A673 (cell line): ENCODE measurements around the gene DTWD2. TPM values are rescaled to one million over a fixed set of nuclear protein-coding genes. Genes with fewer than 3 reads are reported as not detected.
"Not testable (repeated sequence)": the region's sequence is repeated elsewhere in the genome, so short reads cannot be mapped to it uniquely, and the experiment has no call there.

Experiments
- BruUV-seq: library from RNA; stranded (reverse); fragments of 400-500 nt; replicated peaks from 2 replicates; lab custom pipeline; 2021; lab: Mats Ljungman, UMichigan
- CTCF ChIA-PET: fragments of 300-600 bp; sonication (Branson Sonifier 250); formaldehyde crosslinking; loops from one replicate; lab custom pipeline; 2022; ENCODE audit warnings: antibody characterized with exemption; lab: Charles Lee
- POLR2A ChIA-PET: fragments of 300-600 bp; sonication (Branson Sonifier 250); formaldehyde crosslinking; loops from one replicate; lab custom pipeline; 2022; ENCODE audit warnings: antibody characterized with exemption; ENCODE audit not compliant: low non-redundant PET; lab: Charles Lee
- DNase-seq: peaks from one replicate; pipeline ENCODE4 v3.0.0-alpha.2; 2015; ENCODE audit warnings: low spot score
- H3K27ac ChIP-seq: fragments of 200-600 bp; sonication (generic); 2 replicates; pipeline ENCODE4 v1.5.1; 2016; ENCODE audit warnings: mixed run types, low read depth, mild to moderate bottlenecking, mixed read lengths, antibody characterized with exemption, low read length; ENCODE audit not compliant: poor library complexity, severe bottlenecking
- H3K27me3 ChIP-seq: fragments of 200-600 bp; sonication (generic); replicated peaks from 2 replicates; pipeline ENCODE4 v1.6.1; 2017; ENCODE audit warnings: mixed run types, low read depth, mild to moderate bottlenecking, mixed read lengths, antibody characterized with exemption, low read length; ENCODE audit not compliant: insufficient read depth, poor library complexity
- H3K36me3 ChIP-seq: fragments of 200-600 bp; sonication (generic); 2 replicates; pipeline ENCODE4 v1.6.1; 2016; ENCODE audit warnings: mixed run types, mild to moderate bottlenecking, mixed read lengths, antibody characterized with exemption, low read length; ENCODE audit not compliant: insufficient read depth, poor library complexity, severe bottlenecking
- H3K4me1 ChIP-seq: fragments of 200-600 bp; sonication (generic); 2 replicates; pipeline ENCODE4 v1.6.1; 2017; ENCODE audit warnings: mixed run types, mild to moderate bottlenecking, mixed read lengths, antibody characterized with exemption, low read length; ENCODE audit not compliant: insufficient read depth, poor library complexity, severe bottlenecking
- H3K4me3 ChIP-seq: fragments of 200-600 bp; sonication (generic); 2 replicates; pipeline ENCODE4 v1.5.1; 2016; ENCODE audit warnings: low read depth, mixed run types, mild to moderate bottlenecking, mixed read lengths, low read length; ENCODE audit not compliant: poor library complexity, severe bottlenecking
- H3K9me3 ChIP-seq: fragments of 200-600 bp; sonication (generic); 2 replicates; pipeline ENCODE4 v1.6.1; 2016; ENCODE audit warnings: mixed run types, low read depth, mild to moderate bottlenecking, mixed read lengths, antibody characterized with exemption, low read length; ENCODE audit not compliant: poor library complexity, severe bottlenecking
- EZH2 ChIP-seq: fragments of 200-600 bp; sonication (generic); IDR thresholded peaks from 2 replicates; pipeline ENCODE4 v1.6.1; 2017; ENCODE audit warnings: borderline replicate concordance, low read depth, mild to moderate bottlenecking, mixed read lengths, antibody characterized with exemption, low read length; ENCODE audit not compliant: poor library complexity, severe bottlenecking
- intact Hi-C: fragments of 100-400 bp; cut with micrococcal nuclease; formaldehyde crosslinking; loops from one replicate; pipeline ENCODE4 v1.10.0; 2022; ENCODE audit not compliant: unreplicated experiment
- total RNA-seq: library from RNA; stranded (reverse); gene quantifications from 2 replicates; pipeline ENCODE4 v1.2.3, GENCODE V29; 2021
- TF ChIP-seq, protein P1 (sequence below): fragments of 300-800, 200-600 bp; sonication (generic); conservative IDR thresholded peaks from 2 replicates; pipeline ENCODE4 v1.5.1; 2017; ENCODE audit warnings: low read depth, mild to moderate bottlenecking, antibody characterized with exemption, low read length, moderate library complexity, mixed read lengths

The DTWD2 gene
- total RNA-seq, 1 experiment from 2014 or later: 12.1 TPM

DNA sequence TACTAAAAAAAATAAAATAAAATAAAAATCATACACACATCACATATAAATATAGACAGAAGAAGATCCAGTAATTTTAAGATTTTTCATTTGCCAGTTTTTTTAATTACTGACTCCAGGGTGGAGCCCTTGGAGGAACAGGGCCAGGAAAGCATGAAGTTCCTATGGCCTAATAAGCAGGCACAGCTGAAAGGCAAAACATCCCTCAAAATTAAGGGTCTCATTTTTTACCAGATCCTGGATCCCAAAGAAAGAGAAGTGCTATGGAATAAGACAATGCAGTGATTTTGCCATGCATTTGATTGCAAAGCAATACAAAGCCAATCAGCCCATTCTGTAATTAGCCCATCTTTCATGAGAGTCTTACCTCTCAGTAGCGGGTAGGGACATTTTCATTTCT, 11.3 kb upstream of the DTWD2 start:
- ChIA-PET POLR2A (no interaction called here), CTCF (no interaction called here)
- Histone ChIP-seq H3K4me1 (no peaks in the 10 kb centered on the region), H3K9me3 (peaks cover 13% of the 10 kb centered on the region), H3K27me3 (no peaks in the 10 kb centered on the region), H3K4me3 (no peak overlapping the region), H3K27ac (no peak overlapping the region), H3K36me3 (no peaks in the 10 kb centered on the region)
- intact Hi-C loops: no loop called here
- TF ChIP-seq, protein P1, sequence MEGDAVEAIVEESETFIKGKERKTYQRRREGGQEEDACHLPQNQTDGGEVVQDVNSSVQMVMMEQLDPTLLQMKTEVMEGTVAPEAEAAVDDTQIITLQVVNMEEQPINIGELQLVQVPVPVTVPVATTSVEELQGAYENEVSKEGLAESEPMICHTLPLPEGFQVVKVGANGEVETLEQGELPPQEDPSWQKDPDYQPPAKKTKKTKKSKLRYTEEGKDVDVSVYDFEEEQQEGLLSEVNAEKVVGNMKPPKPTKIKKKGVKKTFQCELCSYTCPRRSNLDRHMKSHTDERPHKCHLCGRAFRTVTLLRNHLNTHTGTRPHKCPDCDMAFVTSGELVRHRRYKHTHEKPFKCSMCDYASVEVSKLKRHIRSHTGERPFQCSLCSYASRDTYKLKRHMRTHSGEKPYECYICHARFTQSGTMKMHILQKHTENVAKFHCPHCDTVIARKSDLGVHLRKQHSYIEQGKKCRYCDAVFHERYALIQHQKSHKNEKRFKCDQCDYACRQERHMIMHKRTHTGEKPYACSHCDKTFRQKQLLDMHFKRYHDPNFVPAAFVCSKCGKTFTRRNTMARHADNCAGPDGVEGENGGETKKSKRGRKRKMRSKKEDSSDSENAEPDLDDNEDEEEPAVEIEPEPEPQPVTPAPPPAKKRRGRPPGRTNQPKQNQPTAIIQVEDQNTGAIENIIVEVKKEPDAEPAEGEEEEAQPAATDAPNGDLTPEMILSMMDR: no peak
- no peak for TF ChIP-seq EZH2
- no TSS peak for BruUV-seq
- no peak for DNase-seq

DNA sequence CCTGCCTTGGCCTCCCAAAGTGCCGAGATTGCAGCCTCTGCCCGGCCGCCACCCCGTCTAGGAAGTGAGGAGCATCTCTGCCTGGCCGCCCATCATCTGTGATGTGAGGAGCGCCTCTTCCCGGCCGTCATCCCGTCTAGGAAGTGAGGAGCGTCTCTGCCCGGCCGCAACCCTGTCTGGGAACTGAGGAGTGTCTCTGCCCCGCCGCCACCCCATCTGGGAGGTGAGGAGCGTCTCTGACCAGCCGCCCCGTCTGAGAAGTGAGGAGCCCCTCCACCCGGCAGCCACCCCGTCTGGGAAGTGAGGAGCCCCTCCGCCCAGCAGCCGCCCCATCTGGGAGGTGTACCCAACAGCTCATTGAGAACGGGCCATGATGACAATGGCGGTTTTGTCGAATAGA, 10.5 kb upstream of the DTWD2 start:
- H3K9me3 ChIP-seq: peaks cover 13% of the 10 kb centered on the region
- BruUV-seq, H3K4me3 ChIP-seq, H3K36me3 ChIP-seq, H3K4me1 ChIP-seq, POLR2A ChIA-PET, CTCF ChIA-PET, H3K27ac ChIP-seq, DNase-seq, H3K27me3 ChIP-seq, intact Hi-C loops: not testable (repeated sequence)

DNA sequence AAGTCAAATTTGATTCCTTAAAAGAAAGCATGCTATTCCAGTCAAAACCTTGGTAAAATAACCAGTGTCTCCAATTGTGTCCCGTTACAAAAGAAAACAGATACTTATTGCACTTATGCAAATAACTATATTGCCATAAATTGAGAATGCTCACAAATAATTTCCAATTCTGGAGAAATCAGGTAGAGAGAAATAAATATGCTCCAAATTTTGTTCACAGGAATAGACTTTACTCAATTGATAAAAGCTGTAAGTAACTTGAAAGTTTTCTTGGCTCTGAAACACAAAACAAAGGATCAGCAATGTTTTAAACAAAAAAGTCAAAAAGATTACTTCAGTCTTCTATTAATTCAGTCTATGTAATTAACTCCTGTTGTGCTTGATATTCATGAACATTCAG, 7.8 kb upstream of the DTWD2 start:
- no peak for TF ChIP-seq EZH2
- TF ChIP-seq, protein P1: no peak
- BruUV-seq: no TSS peak
- peaks cover 13% of the 10 kb centered on the region for H3K9me3 ChIP-seq
- H3K4me1 ChIP-seq: no peaks in the 10 kb centered on the region
- ChIA-PET CTCF (no interaction called here), POLR2A (no interaction called here)
- H3K27ac ChIP-seq: no peak overlapping the region
- no peak for DNase-seq
- intact Hi-C loops: no loop called here
- no peak overlapping the region for H3K4me3 ChIP-seq
- H3K27me3 ChIP-seq: no peaks in the 10 kb centered on the region
- H3K36me3 ChIP-seq: no peaks in the 10 kb centered on the region

DNA sequence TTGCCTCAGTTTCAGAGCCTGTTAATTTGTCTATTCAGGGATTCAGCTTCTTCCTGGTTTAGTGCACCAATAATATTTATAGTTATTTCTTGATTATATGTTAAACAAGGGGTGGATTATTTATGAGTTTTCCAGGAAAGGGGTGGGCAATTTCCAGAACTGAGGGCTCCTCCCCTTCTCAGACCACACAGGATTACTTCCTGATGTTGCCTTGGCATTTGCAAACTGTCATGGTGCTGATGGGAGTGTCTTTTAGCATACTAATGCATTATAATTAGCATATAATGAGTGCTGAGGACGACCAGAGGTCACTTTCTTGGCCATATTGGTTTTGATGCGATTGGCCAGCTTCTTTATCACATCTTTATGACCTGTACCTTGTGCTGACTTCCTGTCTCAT, 6.2 kb upstream of the DTWD2 start:
- Histone ChIP-seq H3K27ac (no peak overlapping the region), H3K4me1 (no peaks in the 10 kb centered on the region), H3K9me3 (peaks cover 6% of the 10 kb centered on the region), H3K36me3 (no peaks in the 10 kb centered on the region), H3K4me3 (no peak overlapping the region), H3K27me3 (no peaks in the 10 kb centered on the region)
- TF ChIP-seq EZH2: no peak
- TF ChIP-seq, protein P1: no peak
- intact Hi-C loops: no loop called here
- ChIA-PET CTCF (no interaction called here), POLR2A (no interaction called here)
- BruUV-seq: no TSS peak
- no peak for DNase-seq

DNA sequence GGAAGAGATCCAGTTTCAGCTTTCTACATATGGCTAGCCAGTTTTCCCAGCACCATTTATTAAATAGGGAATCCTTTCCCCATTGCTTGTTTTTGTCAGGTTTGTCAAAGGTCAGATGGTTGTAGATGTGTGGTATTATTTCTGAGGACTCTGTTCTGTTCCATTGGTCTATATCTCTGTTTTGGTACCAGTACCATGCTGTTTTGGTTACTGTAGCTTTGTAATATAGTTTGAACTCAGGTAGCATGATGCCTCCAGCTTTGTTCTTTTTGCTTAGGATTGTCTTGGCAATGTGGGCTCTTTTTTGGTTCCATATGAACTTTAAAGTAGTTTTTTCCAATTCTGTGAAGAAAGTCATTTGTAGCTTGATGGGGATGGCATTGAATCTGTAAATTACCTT, 4.8 kb upstream of the DTWD2 start:
- BruUV-seq, H3K4me3 ChIP-seq, H3K9me3 ChIP-seq, H3K27ac ChIP-seq, CTCF ChIA-PET, DNase-seq, H3K36me3 ChIP-seq, H3K4me1 ChIP-seq, POLR2A ChIA-PET, H3K27me3 ChIP-seq, intact Hi-C loops: not testable (repeated sequence)
